K562 (cell line): Measurements from ENCODE around the gene FYB1. TPM values are rescaled to one million over a fixed set of nuclear protein-coding genes. Genes with fewer than 3 reads are reported as not detected.

ENCODE experiments used
- ATAC-seq: fragments of 200-7000 bp; cut with Tn5 transposase; 3 replicates; pipeline ENCODE4 v1.9.1; 2020; ENCODE audit warnings: moderate library complexity
- BruUV-seq: library from RNA; stranded (reverse); fragments of 400-500 nt; replicated peaks from 2 replicates; lab custom pipeline; 2021; lab: Mats Ljungman, UMichigan
- CTCF ChIA-PET: fragments of 300-600 bp; formaldehyde crosslinking; extraction: SDS; loops from one replicate; lab custom pipeline; 2021; ENCODE audit warnings: low intra/inter-chr PET ratio; lab: Yijun Ruan, JAX
- POLR2A ChIA-PET: fragments of 300-600, 350-650 bp; sonication (Branson Sonifier 250); formaldehyde crosslinking; extraction: SDS; loops from one replicate; lab custom pipeline; 2021; ENCODE audit warnings: antibody characterized with exemption, inconsistent platforms; lab: Yijun Ruan, JAX
- DNase-seq, 4 experiments: peaks; one replicate each; pipeline versions ENCODE4 v3.0.0 to v3.0.0-alpha.2; 2011 to 2018; ENCODE audit warnings: low spot score in 3 of 4, mixed read lengths in 3 of 4; ENCODE audit errors: extremely low read depth in 1 of 4
- FAIRE-seq: peaks from 2 replicates; lab custom pipeline; 2011; peaks lifted over from hg19 to GRCh38; lab: Jason Lieb, UNC
- H2AFZ ChIP-seq: 2 replicates; pipeline ENCODE4 v1.6.0; 2011; ENCODE audit warnings: low read depth, low read length, control low read depth, inconsistent platforms
- H3K27ac ChIP-seq: fragments of 200-600 bp; 3 replicates; pipeline ENCODE4 v1.8.0; 2011; ENCODE audit warnings: low read depth, mild to moderate bottlenecking, control low read depth, inconsistent platforms, low read length, moderate library complexity, mixed read lengths; ENCODE audit errors: extremely low read depth
- H3K27me3 ChIP-seq, 2 experiments: fragments of 300-600 bp in 1 of 2; 2 replicates in 1 of 2; 3 replicates in 1 of 2; pipeline versions ENCODE4 v1.6.0 to v1.8.0; 2011; ENCODE audit warnings: inconsistent platforms in 2 of 2, low read length in 2 of 2, mild to moderate bottlenecking in 1 of 2, mixed read lengths in 1 of 2, moderate library complexity in 1 of 2; ENCODE audit not compliant: control insufficient read depth in 2 of 2, insufficient read depth in 2 of 2
- H3K36me3 ChIP-seq: fragments of 300-600 bp; 3 replicates; pipeline ENCODE4 v1.8.0; 2011; ENCODE audit warnings: mild to moderate bottlenecking, low read length, inconsistent platforms; ENCODE audit not compliant: control insufficient read depth, insufficient read depth
- H3K4me1 ChIP-seq, 2 experiments: fragments of 200-600 bp in 1 of 2; replicated peaks in 1 of 2; 2 replicates in 1 of 2; 3 replicates in 1 of 2; pipeline versions ENCODE4 v1.5.1 to v1.8.0; 2011; ENCODE audit warnings: inconsistent platforms in 2 of 2, low read length in 2 of 2, mild to moderate bottlenecking in 1 of 2, mixed read lengths in 1 of 2, moderate library complexity in 1 of 2; ENCODE audit not compliant: control insufficient read depth in 2 of 2, insufficient read depth in 2 of 2
- H3K4me2 ChIP-seq: 2 replicates; pipeline ENCODE4 v1.6.1; 2011; ENCODE audit warnings: low read length, control low read depth, inconsistent platforms, mixed read lengths; ENCODE audit not compliant: insufficient read depth
- H3K4me3 ChIP-seq: fragments of 200-600 bp; sonication (generic), shearing (Covaris generic); 2 replicates; pipeline ENCODE4 v1.5.1; 2016; ENCODE audit warnings: control low read depth, inconsistent platforms
- H3K79me2 ChIP-seq: fragments of 200-600 bp; 3 replicates; pipeline ENCODE4 v1.8.0; 2011; ENCODE audit warnings: low read length, inconsistent platforms; ENCODE audit not compliant: control insufficient read depth, insufficient read depth
- H3K9ac ChIP-seq, 2 experiments: 2 replicates each; pipeline versions ENCODE4 v1.6.0 to v1.6.1; 2011; ENCODE audit warnings: low read depth in 2 of 2, low read length in 2 of 2, control low read depth in 1 of 2, inconsistent platforms in 1 of 2, mild to moderate bottlenecking in 1 of 2, mixed read lengths in 1 of 2; ENCODE audit not compliant: insufficient read depth in 1 of 2
- H3K9me1 ChIP-seq: one replicate; pipeline ENCODE4 v1.6.0; 2011; ENCODE audit warnings: inconsistent platforms, mild to moderate bottlenecking, low read length, moderate library complexity; ENCODE audit not compliant: control insufficient read depth, insufficient read depth
- H3K9me3 ChIP-seq: replicated peaks from 2 replicates; pipeline ENCODE4 v1.5.1; 2011; ENCODE audit warnings: low read depth, low read length, inconsistent platforms; ENCODE audit not compliant: control insufficient read depth, insufficient read depth
- H4K20me1 ChIP-seq: replicated peaks from 2 replicates; pipeline ENCODE4 v1.6.1; 2011; ENCODE audit warnings: low read length, inconsistent platforms, mixed read lengths; ENCODE audit not compliant: control insufficient read depth, insufficient read depth
- BDP1 ChIP-seq: IDR thresholded peaks from 3 replicates; pipeline ENCODE4 v1.6.1; 2011; ENCODE audit not compliant: insufficient read length, insufficient read depth
- C11orf30 ChIP-seq: fragments of 450-650 bp; IDR thresholded peaks from 2 replicates; pipeline ENCODE4 v1.6.1; 2016; ENCODE audit warnings: low read depth, mild to moderate bottlenecking
- HNRNPK ChIP-seq: fragments of 200-400 bp; formaldehyde crosslinking; IDR thresholded peaks from one replicate; pipeline ENCODE4 v1.6.1; 2018; ENCODE audit warnings: mild to moderate bottlenecking, low read depth, low read length; ENCODE audit not compliant: poor library complexity, severe bottlenecking
- HNRNPUL1 ChIP-seq: fragments of 200-400 bp; formaldehyde crosslinking; IDR thresholded peaks from 2 replicates; pipeline ENCODE4 v1.6.1; 2017; ENCODE audit warnings: low read length
- MITF ChIP-seq: IDR thresholded peaks from 2 replicates; pipeline ENCODE4 v1.6.1; 2014; ENCODE audit warnings: antibody characterized with exemption
- OTX1 ChIP-seq: fragments of 450-650 bp; formaldehyde crosslinking; IDR thresholded peaks from 2 replicates; pipeline ENCODE4 v1.4.0; 2022; ENCODE audit warnings: mild to moderate bottlenecking
- PHF20 ChIP-seq: fragments of 450-650 bp; IDR thresholded peaks from 2 replicates; pipeline ENCODE4 v1.6.1; 2018; ENCODE audit not compliant: partially characterized antibody
- PTRF ChIP-seq: fragments of 450-650 bp; IDR thresholded peaks from 2 replicates; pipeline ENCODE4 v1.6.1; 2016; ENCODE audit warnings: mild to moderate bottlenecking, missing genetic modification characterization, missing compliant biosample characterization
- PYGO2 ChIP-seq: fragments of 450-650 bp; IDR thresholded peaks from 2 replicates; pipeline ENCODE4 v1.6.1; 2016; ENCODE audit warnings: mild to moderate bottlenecking, missing genetic modification characterization, moderate library complexity, missing compliant biosample characterization
- TCF3 ChIP-seq: sonication (generic); formaldehyde crosslinking; IDR thresholded peaks from 2 replicates; pipeline ENCODE4 v1.4.0; 2020; ENCODE audit warnings: mild to moderate bottlenecking, missing genetic modification reagents
- ZNF318 ChIP-seq, 2 experiments: fragments of 450-650 bp; IDR thresholded peaks; 2 replicates each; pipeline ENCODE4 v1.6.1; 2016; ENCODE audit warnings: mild to moderate bottlenecking in 2 of 2, borderline replicate concordance in 1 of 2, low read depth in 1 of 2, moderate library complexity in 1 of 2
- ZNF57 ChIP-seq: fragments of 450-650 bp; formaldehyde crosslinking; IDR thresholded peaks from 2 replicates; pipeline ENCODE4 v1.4.0; 2020; ENCODE audit warnings: mild to moderate bottlenecking, moderate library complexity
- WGBS: fragments of 100-300 bp; shearing (Covaris generic); methylation state at CpG from one replicate; pipeline ENCODE4 v1.1.6; 2016; ENCODE audit warnings: low coverage, mixed read lengths; ENCODE audit not compliant: insufficient coverage; ENCODE audit errors: missing lambda C conversion rate; 5-methylcytosine and 5-hydroxymethylcytosine counted together
- in situ Hi-C: fragments of 300-500 bp; cut with MboI; formaldehyde crosslinking; loops from 4 replicates; pipeline ENCODE4 v1.15.0; 2018; ENCODE audit warnings: inconsistent platforms, mixed read lengths
- intact Hi-C: fragments of 100-400 bp; cut with micrococcal nuclease; formaldehyde crosslinking; loops from 2 replicates; pipeline ENCODE4 v1.14.2; 2022
- polyA plus RNA-seq, 8 experiments: library from polyadenylated mRNA; depleted of rRNA in 4 of 8; stranded (reverse) in 5 of 8; unstranded in 3 of 8; fragments of >200 nt; fragmentation: Nextera tagmentation in 2 of 8; fragmentation: Illumina TruSeq in 1 of 8; extraction: Ambion mirVana in 2 of 8; extraction: Trizol in 1 of 8; gene quantifications; 2 replicates each; pipeline versions ENCODE4 v1.2.1 to v1.2.3, GENCODE V29; 2011 to 2014; ENCODE audit warnings: inconsistent platforms in 1 of 8, missing spikeins in 1 of 8
- total RNA-seq, 7 experiments: library from RNA; depleted of rRNA in 6 of 7; stranded (reverse); fragments of >200 nt in 6 of 7; fragmentation: Illumina TruSeq in 2 of 7; extraction: Trizol in 2 of 7; gene quantifications; 2 replicates each; pipeline versions ENCODE4 v1.2.1 to v1.2.3, GENCODE V29; 2011 to 2021; ENCODE audit warnings: low replicate concordance in 1 of 7
- TF ChIP-seq, protein P1 (sequence below): fragments of 450-650 bp; formaldehyde crosslinking; IDR thresholded peaks from 2 replicates; pipeline ENCODE4 v1.4.0; 2020; ENCODE audit warnings: mild to moderate bottlenecking, moderate library complexity

The FYB1 gene
- total and polyA plus RNA-seq, 9 of the 15 experiments (the other 6 are each of a cell fraction or from before 2014, with no cell fraction given) = 4.7 to 31.5 (median 9.7) TPM

DNA sequence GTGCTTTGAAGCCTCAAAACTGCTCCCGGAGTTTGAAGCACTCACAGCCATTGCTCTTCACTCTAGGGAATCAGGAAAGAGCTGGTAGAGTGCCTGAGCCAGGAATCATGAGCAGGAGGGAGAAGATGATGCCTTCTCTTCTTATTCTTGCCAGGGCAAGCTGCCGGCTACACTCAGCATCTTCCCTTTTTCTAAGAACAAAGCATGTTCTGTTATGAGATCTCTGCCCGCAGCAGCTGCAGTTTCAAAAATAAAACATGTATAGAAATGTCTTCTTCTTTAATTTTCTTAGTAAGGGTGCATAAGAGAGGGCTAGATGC is 87.3 kb downstream of the FYB1 start:
- FAIRE-seq (no peak), ATAC-seq (peak; percentile 46; the same call in 2 of the 3 replicates), DNase-seq (no peak)
- Histone ChIP-seq H3K9me1 (no peaks in the 10 kb centered on the region), H3K4me3 (no peak overlapping the region), H3K9ac (no peak overlapping the region), H3K79me2 (no peaks in the 10 kb centered on the region), H2AFZ (peak overlapping the region; percentile 40; the same call in 1 of the 2 replicates), H3K4me2 (no peak overlapping the region), H3K4me1 (no peaks in the 10 kb centered on the region; a peak in 1 of 5 replicates), H3K27ac (no peak overlapping the region), H3K9me3 (no peaks in the 10 kb centered on the region), H3K27me3 (no peaks in the 10 kb centered on the region), H4K20me1 (no peaks in the 10 kb centered on the region), H3K36me3 (no peaks in the 10 kb centered on the region)
- POLR2A ChIA-PET = no interaction called here
- CTCF ChIA-PET = no interaction called here
- in situ Hi-C loops (no loop called here), intact Hi-C loops (no loop called here)
- BruUV-seq = no TSS peak
- WGBS = 83% methylated on average over 3 of the region's 3 CpGs
- no peak for TF ChIP-seq PYGO2
- TF ChIP-seq, protein P1, sequence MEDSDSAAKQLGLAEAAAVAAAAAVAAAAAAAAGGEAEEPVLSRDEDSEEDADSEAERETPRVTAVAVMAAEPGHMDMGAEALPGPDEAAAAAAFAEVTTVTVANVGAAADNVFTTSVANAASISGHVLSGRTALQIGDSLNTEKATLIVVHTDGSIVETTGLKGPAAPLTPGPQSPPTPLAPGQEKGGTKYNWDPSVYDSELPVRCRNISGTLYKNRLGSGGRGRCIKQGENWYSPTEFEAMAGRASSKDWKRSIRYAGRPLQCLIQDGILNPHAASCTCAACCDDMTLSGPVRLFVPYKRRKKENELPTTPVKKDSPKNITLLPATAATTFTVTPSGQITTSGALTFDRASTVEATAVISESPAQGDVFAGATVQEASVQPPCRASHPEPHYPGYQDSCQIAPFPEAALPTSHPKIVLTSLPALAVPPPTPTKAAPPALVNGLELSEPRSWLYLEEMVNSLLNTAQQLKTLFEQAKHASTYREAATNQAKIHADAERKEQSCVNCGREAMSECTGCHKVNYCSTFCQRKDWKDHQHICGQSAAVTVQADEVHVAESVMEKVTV (CRISPR knock-in tag) = no peak
- no peak for TF ChIP-seq OTX1 (CRISPR knock-in tag)
- no peak for TF ChIP-seq BDP1
- TF ChIP-seq ZNF318 (IDR thresholded peaks at IDR 0.05; ENCODE audit: borderline replicate concordance in 1 of 2, low read depth in 1 of 2) = no peak
- no peak for TF ChIP-seq HNRNPK
- TF ChIP-seq ZNF57 = no peak
- no peak for TF ChIP-seq PHF20
- no peak for TF ChIP-seq C11orf30
- TF ChIP-seq MITF = no peak
- no peak for TF ChIP-seq HNRNPUL1
- no peak for TF ChIP-seq PTRF (tag)
- no peak for TF ChIP-seq TCF3 (CRISPR knock-in tag)
